HG03045 (cell line): ENCODE results near the gene WASHC2C.
"Not testable (repeated sequence)": the region's sequence is repeated elsewhere in the genome, so short reads cannot be mapped to it uniquely, and the experiment has no call there.

Experiments used
- ATAC-seq: cut with Tn5 transposase; IDR thresholded peaks from one replicate; pipeline ENCODE4 v1.9.1; 2021; ENCODE audit warnings: mild to moderate bottlenecking, moderate library complexity; ENCODE audit not compliant: unreplicated experiment

WASHC2C gene

GRCh38 chr10:45757661-45758396 is 30.8 kb downstream of the WASHC2C start:
- not testable (repeated sequence) for ATAC-seq

GRCh38 chr10:45761622-45762021 is 34.6 kb downstream of the WASHC2C start:
- peak; percentile 49 for ATAC-seq

GRCh38 chr10:45763037-45763436 is 36.0 kb downstream of the WASHC2C start:
- not testable (repeated sequence) for ATAC-seq

GRCh38 chr10:45768334-45768733 is 41.3 kb downstream of the WASHC2C start:
- not testable (repeated sequence) for ATAC-seq

GRCh38 chr10:45771757-45772461 is 44.8 kb downstream of the WASHC2C start:
- ATAC-seq = not testable (repeated sequence)

GRCh38 chr10:45786217-45786616 is 59.2 kb downstream of the WASHC2C start:
- not testable (repeated sequence) for ATAC-seq

GRCh38 chr10:45787212-45787741 is 60.2 kb downstream of the WASHC2C start:
- ATAC-seq = not testable (repeated sequence)

GRCh38 chr10:45789991-45790390 is 62.9 kb downstream of the WASHC2C start:
- not testable (repeated sequence) for ATAC-seq

- not testable (repeated sequence) for ATAC-seq
These were observed 63.8 kb downstream of the WASHC2C start for GRCh38 chr10:45790694-45791426.

- ATAC-seq = not testable (repeated sequence)
These were observed 67.7 kb downstream of the WASHC2C start for GRCh38 chr10:45794761-45795160.

GRCh38 chr10:45803060-45804010 is 76.3 kb downstream of the WASHC2C start:
- not testable (repeated sequence) for ATAC-seq

- not testable (repeated sequence) for ATAC-seq
These were observed 77.9 kb downstream of the WASHC2C start for GRCh38 chr10:45804996-45805395.

GRCh38 chr10:45809837-45810236 is 82.8 kb downstream of the WASHC2C start:
- no peak for ATAC-seq

GRCh38 chr10:45811075-45811474 is 84.0 kb downstream of the WASHC2C start:
- no peak for ATAC-seq

GRCh38 chr10:45812959-45813358 is 85.9 kb downstream of the WASHC2C start:
- not testable (repeated sequence) for ATAC-seq

- ATAC-seq = not testable (repeated sequence)
These were observed 87.1 kb downstream of the WASHC2C start for GRCh38 chr10:45814146-45814545.

GRCh38 chr10:45817130-45817859 is 90.2 kb downstream of the WASHC2C start:
- no peak for ATAC-seq

- no peak for ATAC-seq
These were observed 90.8 kb downstream of the WASHC2C start for GRCh38 chr10:45817912-45818311.

GRCh38 chr10:45819552-45819951 is 92.5 kb downstream of the WASHC2C start:
- no peak for ATAC-seq
